Right lobe of liver (tissue), 4 donors: Measurements from ENCODE around the gene ATP6V0E1.

Source experiments
- CTCF ChIP-seq, 4 donors: fragments of 200-600 bp in 3 of 4; fragments of 450-650 bp in 1 of 4; IDR thresholded peaks; one replicate each; pipeline versions ENCODE4 v1.5.1 to v1.8.0; 2016 to 2022; ENCODE audit warnings: antibody characterized with exemption in 4 of 4, mild to moderate bottlenecking in 2 of 4
- POLR2A ChIP-seq: fragments of 450-650 bp; IDR thresholded peaks from one replicate; pipeline ENCODE4 v1.6.1; 2017; ENCODE audit warnings: antibody characterized with exemption, mild to moderate bottlenecking
- donor health status: DM: no; HTN: no; CAD: no.
- donor health status: DM: no; HTN: no; CAD: no.
- donor health status: DM: no; HTN: yes; CAD: no.

- no peak for TF ChIP-seq CTCF (IDR thresholded peaks at IDR 0.05)
- TF ChIP-seq POLR2A: no peak
These were observed 25.1 kb upstream of the ATP6V0E1 start for GRCh38 chr5:172958331-172959046.
